Posterior cingulate gyrus (tissue), 11 donors: ENCODE measurements around the gene PIMREG.

Source experiments
- DNase-seq, 10 donors: peaks; one replicate each; pipeline versions ENCODE4 v3.0.0 to v3.0.0-alpha.2; 2020 to 2021; ENCODE audit warnings: mixed read lengths in 3 of 10
- intact Hi-C: fragments of 100-400 bp; cut with DNase I; formaldehyde crosslinking; loops from one replicate; pipeline ENCODE4 v1.15.1; 2023

PIMREG gene

GRCh38 chr17:6443692-6444570, at the start of gene PIMREG:
Gene PIMREG, plus strand, starts transcription at chr17:6444455. Its CDS starts 656 bp downstream, at chr17:6445111.
- intact Hi-C loops: no loop called here
- peak; percentile 90 to 99 (median 96) for DNase-seq

GRCh38 chr17:6398955-6399354, 45.3 kb upstream of the PIMREG start:
- DNase-seq: no peak
- intact Hi-C loops: no loop called here

GRCh38 chr17:6402258-6402657, 42.0 kb upstream of the PIMREG start:
- intact Hi-C loops: no loop called here

GRCh38 chr17:6408276-6408675, 36.0 kb upstream of the PIMREG start:
- DNase-seq: no peak
- intact Hi-C loops: no loop called here

More at GRCh38 chr17:6402258-6402657, 42.0 kb upstream of the PIMREG start:
- no peak for DNase-seq

GRCh38 chr17:6408735-6409134, 35.5 kb upstream of the PIMREG start:
- no peak for DNase-seq
- intact Hi-C loops: no loop called here

- intact Hi-C loops: no loop called here
- DNase-seq: no peak
These were observed 31.2 kb upstream of the PIMREG start for GRCh38 chr17:6413065-6413464.

GRCh38 chr17:6415616-6416015, 28.6 kb upstream of the PIMREG start:
- intact Hi-C loops: loop anchor here (5.0 kb wide), 1 partner anchor 348 kb away; no protein-coding TSS in a partner anchor
- DNase-seq: no peak

GRCh38 chr17:6420173-6420641, 24.0 kb upstream of the PIMREG start:
- DNase-seq: peak in 2 of 10 donors; percentile 78 to 80

GRCh38 chr17:6421700-6422604, 22.3 kb upstream of the PIMREG start:
- intact Hi-C loops: loop anchor here (1.0 to 5.0 kb wide), 2 partner anchors 715 to 835 kb away; no protein-coding TSS in a partner anchor
- DNase-seq: peak; percentile 72 to 97 (median 88)

More at GRCh38 chr17:6420173-6420641, 24.0 kb upstream of the PIMREG start:
- intact Hi-C loops: loop anchor here (5.0 kb wide), 1 partner anchor 713 kb away; no protein-coding TSS in a partner anchor

GRCh38 chr17:6422654-6423241, 21.5 kb upstream of the PIMREG start:
- peak in 1 of 10 donors; percentile 54 for DNase-seq
- intact Hi-C loops: loop anchor here (1.0 to 5.0 kb wide), 2 partner anchors 715 to 835 kb away; no protein-coding TSS in a partner anchor

GRCh38 chr17:6423931-6424330, 20.3 kb upstream of the PIMREG start:
- intact Hi-C loops: loop anchor here (5.0 kb wide), 1 partner anchor 717 kb away; no protein-coding TSS in a partner anchor
- DNase-seq: peak in 1 of 10 donors; percentile 61

- intact Hi-C loops: no loop called here
- DNase-seq: peak in 6 of 10 donors; percentile 18 to 90 (median 60)
These were observed 18.8 kb upstream of the PIMREG start for GRCh38 chr17:6425407-6425806.

GRCh38 chr17:6426356-6427101, 17.7 kb upstream of the PIMREG start:
- intact Hi-C loops: no loop called here
- DNase-seq: peak in 1 of 10 donors; percentile 52

GRCh38 chr17:6427279-6427781, 16.9 kb upstream of the PIMREG start:
- intact Hi-C loops: no loop called here
- no peak for DNase-seq

GRCh38 chr17:6428207-6428965, 15.9 kb upstream of the PIMREG start:
- intact Hi-C loops: no loop called here
- no peak for DNase-seq

- DNase-seq: peak in 1 of 10 donors; percentile 67
- intact Hi-C loops: no loop called here
These were observed 15.0 kb upstream of the PIMREG start for GRCh38 chr17:6429266-6429665.

GRCh38 chr17:6430769-6431168, 13.5 kb upstream of the PIMREG start:
- intact Hi-C loops: no loop called here
- DNase-seq: no peak

- intact Hi-C loops: loop anchor here (5.0 kb wide), 1 partner anchor 848 kb away; no protein-coding TSS in a partner anchor
- peak in 1 of 10 donors; percentile 53 for DNase-seq
These were observed 9.2 kb upstream of the PIMREG start, which contains the start of gene AIPL1 for GRCh38 chr17:6435051-6435450. Gene AIPL1, minus strand, starts transcription at chr17:6435121. Its CDS starts 17 bp downstream, at chr17:6435104.
